ENCODE data around the gene ARHGEF17.
"Not testable (repeated sequence)": the region's sequence is repeated elsewhere in the genome, so short reads cannot be mapped to it uniquely, and the experiment has no call there.

Gene ARHGEF17

DNA sequence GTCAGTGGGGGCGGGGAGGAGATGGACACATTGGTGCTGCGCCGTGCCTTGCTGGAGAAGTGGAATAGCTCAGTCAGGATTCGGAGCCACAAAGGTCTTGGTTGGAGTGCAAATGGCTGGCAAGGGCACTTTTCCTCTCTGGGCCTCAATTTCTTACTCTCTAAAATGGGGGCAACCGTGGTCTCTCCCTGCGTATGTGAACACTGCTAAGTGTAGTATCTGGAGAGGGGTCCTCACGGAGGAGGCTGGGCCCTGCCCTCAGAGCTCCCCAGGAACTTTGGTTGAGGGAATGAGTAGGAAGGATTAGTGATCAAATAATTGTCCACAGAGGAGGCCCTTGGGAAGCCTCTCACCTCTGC is 35.4 kb upstream of the ARHGEF17 start:
- DNase-seq = no peak

DNA sequence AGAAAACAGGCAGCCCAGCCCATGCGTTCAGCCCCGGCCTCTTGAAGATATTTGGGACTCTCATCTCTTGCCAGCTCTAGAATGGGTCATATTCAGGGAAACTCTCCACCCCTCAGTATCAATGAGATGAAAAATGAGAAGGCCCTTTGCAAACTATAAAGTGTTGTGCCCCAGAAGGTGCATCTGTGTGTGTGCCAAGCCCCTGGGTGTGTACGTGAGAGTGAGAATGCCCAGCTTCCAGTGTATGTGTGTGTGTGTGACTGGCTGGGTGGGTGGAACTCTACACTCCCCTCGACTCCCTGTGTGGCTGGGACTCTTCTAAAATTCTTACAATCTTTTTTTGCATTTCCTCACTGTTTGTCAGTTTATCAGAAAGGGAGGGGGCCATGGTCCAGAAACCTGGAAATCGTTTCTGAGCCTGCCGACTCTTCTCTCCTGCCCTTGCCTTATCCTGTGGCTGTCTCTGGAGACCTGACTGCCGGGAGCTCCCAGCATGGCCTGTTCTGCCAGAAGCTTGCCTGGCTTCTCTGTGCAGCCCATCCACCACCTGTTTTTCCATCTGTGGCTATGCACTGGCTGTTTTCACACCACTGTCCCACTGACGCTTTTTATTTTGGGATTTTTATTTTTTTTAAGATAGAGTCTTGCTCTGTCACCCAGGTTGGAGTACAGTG is 34.7 kb upstream of the ARHGEF17 start:
- no peak for DNase-seq

DNA sequence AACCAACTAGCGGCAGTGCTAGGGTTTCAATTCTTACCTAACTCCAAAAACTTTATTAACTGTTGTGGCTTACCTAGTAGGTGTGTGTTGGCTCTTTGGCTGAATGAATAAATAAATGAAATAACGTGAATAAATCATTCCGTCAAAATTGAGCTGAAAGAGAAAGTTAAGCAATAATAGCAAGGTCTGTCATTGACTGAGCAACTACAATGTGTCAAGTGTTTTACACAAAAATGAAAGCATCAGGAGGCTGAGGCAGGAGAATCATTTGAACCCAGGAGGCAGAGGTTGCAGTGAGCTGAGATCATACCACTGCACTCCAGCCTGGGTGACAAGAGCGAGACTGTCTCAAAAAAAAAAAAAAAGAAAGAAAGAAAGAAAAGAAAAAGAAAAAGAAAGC is 33.9 kb upstream of the ARHGEF17 start:
- not testable (repeated sequence) for DNase-seq

DNA sequence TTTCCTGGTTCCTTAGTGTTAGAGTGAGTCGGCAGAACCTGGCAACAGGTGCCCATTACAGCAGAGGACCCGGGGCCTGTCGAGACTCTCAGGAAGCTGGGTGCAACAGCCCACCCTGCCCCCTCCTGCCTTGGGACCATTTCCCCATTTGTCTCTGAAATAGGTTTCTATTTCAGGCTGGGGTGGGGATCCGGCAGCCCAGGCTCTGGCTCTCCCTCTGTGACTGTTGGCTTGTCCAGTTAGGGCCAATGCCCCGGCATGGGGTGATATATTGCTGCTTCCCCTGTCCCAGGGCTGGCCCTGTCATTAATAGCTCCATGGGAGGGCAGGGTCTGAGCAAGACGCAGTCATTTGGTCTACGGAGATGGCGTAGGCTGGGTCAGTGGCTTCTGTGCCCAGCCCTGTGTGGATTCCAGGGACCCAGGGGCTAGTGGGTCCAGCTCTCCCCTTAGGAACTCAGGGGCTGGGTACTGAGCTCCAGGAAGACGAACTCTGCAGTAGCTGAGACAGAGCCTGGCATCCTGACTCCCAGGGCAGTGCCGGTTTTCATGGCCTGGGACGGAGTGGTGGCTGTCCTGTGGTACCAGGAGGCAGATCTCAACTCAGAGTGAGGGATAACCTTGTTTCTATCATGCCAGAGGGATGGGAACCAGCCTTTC is 33.2 kb upstream of the ARHGEF17 start:
- no peak for DNase-seq

DNA sequence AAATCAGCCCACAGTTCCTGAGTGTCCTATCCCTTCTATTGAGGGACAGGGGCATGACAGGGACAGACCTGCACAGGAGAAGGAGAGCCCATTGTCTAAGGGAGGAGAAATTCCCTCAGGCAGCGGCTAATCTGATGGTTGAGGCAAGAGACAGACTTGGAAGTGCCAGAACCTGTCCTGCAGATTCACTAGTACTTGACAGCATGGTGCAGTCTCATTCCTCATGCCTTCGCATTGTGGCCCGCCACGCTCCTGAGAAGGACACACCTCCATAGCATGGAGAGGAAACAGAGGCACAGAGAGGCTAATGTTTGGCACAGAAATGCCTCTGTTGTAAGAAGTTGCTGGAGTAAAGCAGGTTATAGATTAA is 32.7 kb upstream of the ARHGEF17 start:
- DNase-seq = no peak

DNA sequence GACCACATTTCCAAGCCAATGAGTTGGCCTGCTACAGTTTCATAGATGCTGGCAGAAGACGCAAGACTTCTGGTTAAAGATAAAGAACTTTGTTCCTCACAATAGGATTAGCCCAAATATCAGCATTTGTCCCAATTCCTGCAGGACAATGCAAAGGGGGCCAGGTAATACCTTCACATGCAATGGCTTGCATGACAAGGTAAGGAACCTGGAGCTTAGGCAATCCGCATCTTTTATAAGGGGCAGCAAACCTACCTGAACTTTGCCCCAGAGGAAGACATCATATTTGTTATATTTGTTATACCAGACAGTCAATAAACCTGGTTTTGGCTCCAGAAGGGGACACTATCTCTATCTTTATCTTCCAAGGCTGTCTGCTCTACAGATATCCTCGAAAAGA is 30.6 kb upstream of the ARHGEF17 start:
- no peak for DNase-seq

DNA sequence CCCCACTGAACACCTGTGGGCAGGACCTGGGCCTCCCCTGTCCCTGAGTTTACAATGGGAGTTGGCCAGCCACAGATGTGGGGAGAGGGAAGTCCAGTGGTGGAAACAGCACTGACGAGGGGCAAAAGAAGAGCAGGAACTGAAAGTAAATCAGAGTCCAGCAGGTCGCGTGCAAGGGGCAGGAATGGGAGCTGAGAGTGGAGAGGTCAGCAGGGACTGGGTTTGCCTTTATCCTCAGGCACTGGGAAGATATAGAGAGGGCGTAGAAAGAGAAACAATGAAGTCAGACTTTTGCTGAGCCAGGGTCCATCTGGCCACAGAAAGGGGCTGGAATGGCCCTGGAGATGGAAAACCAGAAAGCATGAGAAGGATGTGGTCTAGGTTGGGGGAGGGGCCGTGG is 27.4 kb upstream of the ARHGEF17 start:
- DNase-seq = no peak

DNA sequence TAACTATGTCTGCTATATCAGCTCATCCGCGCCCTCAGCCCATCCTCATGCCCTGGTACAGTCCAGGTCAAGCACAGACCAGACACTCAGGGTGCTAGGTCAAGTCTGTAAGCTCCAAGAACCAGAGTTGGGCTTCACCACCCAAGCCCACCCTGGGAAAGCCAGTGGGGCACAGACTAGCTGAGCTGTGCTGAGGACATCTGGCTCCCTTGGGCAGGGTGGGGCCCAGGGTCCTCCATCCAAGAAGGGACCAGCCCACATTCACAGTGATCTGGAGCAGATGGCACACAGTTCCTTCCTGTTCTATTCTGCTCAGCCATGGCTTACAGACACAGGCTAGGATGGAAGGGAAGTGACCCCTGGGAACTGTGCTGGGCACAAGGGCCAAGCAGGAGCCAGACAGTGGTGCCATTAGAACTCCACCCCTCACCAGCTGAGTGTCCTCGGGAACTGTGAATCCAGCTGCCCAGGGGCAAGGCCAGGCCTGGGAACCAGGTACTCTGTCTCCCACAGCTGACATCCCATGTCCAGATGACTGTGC is 26.8 kb upstream of the ARHGEF17 start:
- DNase-seq = no peak

DNA sequence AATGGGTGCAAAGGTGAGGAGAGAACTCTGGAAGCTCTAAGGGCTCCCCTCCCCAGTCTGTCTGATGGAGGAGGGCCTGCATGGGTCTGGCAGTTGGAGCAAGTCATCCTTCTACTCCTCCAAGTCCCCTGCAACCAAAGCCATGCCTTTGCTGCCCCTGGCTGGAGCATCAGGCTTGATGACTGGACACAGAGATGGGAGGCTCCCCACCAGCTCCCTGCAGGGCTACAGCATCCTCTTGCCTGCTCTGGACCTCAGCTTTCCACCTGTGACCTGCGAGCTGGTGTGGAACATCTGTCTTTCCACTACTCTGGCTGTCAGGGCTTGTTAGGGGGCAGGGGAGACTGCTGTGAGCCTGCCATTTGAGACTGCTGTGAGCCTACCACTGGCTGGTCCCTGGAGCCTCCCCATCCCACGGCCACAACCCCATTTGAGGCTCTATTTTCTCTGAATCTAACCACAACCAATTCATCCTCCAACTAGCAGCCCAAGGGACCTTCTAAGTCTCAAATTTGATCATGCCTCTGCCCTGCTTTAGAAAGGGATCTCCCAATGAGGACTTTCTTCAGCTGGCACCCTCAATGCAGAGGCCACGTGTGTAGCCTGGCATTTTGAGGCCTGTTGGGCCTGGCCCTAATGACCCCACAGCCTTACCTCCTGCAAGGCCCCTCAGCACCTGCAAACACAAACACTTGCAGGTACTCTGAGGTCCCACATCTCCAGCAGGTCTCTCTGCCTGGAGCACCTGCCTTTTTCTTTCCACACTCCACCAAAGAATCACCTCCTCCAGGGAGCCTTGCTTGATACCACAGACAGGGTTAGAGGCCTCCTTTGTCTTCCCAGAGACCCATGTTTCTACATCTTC is 26.0 kb upstream of the ARHGEF17 start:
- DNase-seq = no peak

DNA sequence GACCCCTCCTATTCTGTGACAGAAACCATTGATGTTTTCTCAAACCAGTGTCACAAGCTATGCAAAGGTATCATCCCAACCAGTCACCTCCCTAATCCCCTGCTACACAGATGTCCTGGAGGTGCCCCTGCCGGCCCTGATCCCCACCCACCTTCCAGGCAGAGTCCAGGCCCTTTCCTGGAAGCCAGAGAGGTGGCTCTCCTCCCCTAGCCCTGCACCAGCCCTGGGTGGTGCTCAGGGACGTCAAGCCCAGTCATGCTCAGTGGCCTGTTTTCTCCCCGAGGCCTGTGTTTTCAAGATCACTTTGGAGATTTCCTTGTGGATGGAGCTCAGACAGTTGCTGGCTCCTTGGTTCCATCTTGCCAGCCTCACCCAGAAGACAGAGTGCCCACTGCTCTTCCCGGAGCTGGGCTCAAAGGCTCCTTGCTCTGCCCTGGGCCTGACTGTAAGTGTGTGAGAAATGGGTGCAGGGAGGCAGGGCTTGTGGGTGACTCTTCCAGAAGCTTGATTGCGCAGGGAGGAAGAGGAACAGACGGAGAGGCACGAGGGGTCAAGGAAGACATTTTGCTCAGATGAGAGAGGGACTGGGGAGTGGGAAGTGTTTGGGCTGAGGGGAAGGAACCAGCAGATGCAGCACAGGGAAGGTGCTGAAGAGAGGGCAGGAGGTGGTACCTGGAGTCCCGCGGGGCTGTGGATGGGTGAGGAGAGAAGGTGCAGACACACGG is 24.6 kb upstream of the ARHGEF17 start:
- DNase-seq = no peak

DNA sequence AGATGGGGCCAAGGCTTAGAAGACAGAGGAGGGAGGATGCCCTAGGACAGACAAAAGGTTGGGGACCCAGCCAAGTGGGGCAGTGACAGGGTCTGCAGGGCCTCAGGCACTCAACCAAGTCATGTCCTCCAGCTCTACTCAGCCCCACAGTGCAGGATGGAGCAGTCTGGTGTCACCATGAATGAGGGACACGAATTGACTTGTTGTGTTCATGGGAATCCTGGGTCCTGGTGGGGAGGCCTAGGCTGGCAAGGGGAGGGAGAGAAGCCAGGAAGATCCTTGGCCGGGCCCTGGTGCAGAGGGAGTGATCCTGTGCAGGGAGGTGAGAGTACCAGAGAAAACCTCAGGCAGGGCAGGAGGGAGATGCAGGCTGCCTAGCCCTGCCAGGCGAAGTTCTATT is 24.0 kb upstream of the ARHGEF17 start:
- DNase-seq = no peak

DNA sequence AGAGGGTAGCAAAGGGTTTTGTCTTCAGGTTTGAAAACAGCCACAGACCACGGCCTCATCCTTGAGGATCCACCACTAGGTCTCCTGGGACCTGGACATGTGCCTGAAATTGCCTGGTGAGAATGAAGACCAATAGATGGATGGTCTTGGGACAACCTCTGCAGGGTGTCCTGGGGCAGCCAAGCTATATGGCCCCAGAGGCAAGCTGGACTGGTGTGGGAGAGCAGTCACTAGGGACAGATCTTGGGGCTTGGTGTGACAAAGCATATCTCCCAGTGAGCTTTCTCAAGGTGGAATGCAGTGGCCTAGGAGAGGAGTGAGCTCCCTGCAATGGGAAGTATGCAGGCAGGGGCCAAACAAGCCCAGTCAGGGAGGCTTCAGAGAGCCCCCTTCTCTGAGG is 22.4 kb upstream of the ARHGEF17 start:
- DNase-seq = no peak

DNA sequence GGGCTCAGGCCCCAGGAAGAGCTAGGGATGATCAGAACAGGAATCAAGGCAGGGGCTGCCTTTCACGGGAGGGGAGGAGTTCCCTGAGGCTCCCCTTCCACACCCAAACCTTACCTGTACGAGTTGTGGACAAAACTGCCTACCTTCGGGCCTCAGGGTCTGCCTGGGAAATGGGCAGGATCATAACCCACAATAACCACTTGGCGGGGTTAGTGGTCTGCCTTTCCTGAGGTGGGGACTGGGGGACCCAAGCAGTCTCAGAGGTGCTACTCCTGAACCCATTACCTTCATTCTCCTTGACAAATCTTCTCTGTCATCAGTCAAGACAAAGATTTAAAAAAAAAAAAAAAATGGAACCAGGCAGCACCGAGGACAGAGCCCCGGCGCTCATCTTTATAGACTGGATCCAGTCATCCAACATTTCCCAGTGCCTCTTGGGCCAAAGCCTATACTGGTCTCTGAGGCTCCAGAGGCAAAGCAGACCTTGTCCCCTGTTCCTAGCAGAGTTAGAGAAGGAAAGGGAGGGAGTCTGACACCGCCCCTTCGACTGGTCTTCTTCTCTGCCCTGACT is 21.8 kb upstream of the ARHGEF17 start:
- no peak for DNase-seq

DNA sequence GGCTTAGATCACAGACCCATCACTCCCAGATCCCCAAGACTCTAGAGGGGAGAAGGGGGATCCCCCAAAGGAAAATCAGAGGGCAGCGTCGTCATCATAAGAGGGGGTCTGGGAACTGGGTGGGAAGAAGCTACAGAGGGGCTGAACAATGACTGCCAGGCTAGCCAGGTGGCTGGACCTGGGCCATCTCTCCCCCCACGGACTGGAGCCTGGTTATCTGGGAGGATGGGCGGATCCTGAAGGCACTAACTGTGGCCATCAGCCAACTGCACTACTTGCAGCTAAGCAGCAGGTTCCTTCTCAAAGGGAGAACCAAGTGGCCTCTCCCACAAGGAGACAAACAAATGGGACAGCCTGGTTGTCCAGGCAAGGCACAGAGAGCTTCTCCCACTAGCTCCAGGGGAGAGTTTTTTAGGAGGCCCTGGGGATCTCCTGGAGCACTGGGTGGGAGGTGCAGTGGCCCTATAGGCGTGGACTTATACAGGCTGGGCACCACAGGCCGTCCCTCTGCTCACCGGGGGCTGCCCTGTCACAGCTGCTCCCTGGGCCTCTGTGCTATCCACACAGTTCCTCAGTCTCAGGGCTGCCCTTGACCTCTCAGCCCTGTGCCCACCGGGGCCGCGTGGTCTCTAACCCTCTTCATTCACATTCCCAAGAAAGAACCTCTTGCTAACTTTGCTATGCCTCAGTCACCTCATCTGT is 20.5 kb upstream of the ARHGEF17 start:
- no peak for DNase-seq

DNA sequence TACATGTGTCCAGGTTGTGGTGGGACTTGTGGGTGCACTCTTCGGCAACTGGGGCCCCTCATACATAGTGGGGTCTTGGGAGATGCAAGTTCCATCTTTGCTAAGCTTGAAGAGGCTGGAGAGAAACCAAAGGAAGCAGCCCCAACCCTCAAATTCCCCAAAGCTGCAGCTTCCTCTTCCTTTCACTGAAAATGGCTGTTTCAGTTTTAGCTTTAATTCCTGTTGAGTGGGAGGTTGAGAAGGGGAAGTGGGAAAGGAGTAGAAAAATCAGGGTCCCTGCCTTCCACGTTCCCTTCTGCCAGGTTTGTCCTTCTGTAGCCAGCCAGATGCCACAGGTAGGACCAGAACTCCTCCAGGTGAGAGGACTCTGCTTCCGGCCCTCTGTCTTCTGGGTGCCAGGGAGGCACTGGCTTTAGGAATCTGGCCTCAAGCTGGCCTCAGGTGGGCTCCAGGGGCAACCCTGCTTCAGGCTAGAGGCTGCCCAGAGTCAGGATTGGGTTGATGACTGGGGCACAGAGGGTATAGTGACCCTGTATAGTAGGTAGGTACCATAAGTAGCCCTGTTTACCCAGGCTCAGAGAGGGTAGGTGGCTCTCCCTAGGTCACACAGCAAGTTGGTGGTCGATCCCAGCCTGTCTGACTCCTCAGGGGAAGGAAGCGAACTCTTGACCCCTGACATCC is 19.7 kb upstream of the ARHGEF17 start:
- DNase-seq = no peak

DNA sequence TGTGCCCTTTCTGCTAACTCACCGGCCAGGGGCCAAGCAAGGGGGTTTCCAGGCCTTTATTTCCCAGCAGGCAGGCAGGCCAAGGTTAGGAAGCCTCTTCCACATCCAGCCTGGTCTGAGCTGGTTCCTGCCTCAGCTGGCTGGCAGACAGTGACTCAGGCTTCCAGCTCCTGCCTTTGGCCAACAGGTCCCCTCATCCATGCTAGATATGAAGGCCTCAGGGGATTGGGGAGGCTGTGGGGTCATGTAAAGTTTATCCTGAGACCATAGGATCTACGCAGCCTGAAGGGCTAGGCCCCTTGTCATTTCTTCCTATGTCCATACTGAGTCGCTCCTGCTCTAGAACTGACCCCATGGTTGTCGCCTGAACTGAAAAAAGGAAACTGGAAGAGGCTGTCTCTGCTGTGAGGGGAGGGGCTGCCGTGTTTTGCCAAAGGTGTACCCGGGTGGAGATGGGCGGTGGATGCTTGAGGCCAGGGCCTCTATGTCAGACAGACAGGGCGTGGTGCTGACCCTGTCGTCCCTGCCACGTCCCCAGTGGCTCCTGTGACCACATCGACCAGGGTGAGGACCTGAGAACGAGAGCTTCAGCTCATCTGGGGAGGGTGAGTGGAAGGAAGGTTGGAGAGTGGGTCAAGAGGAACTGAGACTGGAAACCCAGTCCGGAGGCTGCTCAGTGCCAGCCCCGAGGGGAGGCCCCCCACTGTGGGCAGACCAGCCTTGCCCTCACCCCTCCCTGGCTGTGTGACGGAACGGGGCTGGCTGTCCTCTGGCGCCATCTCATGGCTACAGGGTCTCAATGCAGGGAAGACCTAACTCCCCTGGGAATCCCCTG is 19.0 kb upstream of the ARHGEF17 start:
- DNase-seq = peak; percentile 45

DNA sequence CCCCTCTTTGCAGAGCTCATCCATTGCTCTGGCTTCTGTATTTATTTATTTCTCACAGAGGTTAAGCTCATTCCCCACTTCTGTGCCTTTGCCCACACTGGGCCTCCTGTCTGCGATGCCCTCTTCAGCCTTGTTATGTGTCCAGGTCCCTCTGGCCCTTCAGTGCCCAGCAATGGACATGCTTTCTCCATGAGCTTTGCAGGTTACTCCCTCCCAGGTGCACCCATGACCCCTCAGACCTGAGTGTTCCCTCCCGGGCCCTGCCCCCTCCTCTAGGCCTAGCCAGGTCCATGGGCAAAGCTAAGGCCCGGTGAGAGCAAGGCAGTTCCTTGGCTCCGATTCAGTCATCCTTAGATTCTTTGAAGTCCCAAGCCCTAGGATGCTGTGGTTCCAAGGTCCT is 17.5 kb upstream of the ARHGEF17 start:
- DNase-seq = no peak

DNA sequence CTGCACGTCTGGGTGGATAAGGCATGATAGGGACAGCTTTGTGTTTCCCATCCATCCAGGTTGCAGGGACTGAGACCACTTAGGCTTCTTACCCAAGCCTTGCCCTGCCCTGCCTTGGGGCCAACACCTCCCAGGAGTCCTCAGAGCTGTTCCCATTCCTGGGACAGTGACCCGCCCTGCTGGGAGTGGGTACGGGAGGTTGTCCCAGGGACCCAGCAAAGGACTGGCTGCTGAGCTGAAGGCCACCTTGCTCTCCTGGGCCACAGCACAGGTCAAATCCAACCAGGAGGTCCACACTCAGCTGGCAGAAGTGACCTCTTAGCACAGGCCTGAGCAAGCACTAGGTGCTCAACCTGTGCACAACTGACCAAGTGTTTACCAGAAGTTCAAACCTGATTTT is 16.9 kb upstream of the ARHGEF17 start:
- no peak for DNase-seq

DNA sequence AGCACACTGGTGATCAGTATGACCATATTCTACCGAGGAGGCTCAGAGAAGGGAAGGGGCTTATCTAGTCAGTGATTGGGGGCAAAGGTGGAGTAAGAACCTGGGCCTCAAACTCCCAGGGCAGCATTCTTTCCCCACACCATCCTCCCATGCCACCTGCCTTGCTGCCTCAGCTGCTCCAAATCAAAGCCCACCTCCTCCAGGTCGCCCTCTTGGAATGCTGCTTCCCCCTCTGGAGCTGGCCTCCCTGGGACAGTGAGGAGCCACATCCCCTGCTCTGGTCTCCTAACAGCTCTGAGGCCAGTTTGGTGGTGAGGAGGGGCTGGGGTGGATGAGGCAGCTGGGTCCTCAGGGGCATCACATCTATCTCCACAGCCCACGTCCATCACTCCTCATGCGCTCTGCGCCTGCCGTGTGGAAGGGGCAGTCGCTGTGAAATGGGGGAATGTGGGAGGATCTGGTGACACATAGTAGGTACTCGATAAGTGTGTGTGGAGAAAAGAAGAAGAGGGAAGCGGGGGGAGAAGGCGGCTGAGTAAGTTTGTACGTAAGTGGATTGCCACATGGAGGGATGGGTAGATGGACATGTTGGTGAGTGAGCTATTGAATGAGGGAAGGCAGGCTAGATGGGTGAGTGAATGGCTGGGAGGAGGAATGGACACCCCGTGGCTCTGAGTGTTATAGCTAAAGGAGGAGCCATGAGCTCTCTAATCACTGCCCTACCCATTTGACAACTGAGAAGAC is 16.1 kb upstream of the ARHGEF17 start:
- DNase-seq = no peak

DNA sequence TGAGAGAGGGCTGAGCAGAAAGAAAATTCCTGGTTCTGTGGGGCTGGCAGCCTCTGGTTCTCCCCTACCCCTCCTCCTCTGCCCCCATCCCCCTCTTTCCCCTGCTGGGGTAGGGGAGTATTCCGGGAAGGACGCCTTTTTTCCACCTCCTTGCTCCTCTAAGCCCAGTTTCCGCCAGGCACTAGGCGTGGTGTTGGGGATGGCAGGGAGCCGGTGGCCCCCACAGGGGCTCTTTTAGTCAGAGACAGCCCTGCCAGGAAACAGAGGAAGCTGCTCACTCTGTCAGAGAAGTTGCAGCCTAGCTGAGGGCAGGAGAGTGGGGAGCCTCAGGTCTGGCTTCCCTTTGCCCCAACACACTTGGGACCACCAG is 15.6 kb upstream of the ARHGEF17 start:
- DNase-seq = no peak
